Measurements from ENCODE around the gene NEK11. TPM values are rescaled to one million over a fixed set of nuclear protein-coding genes. Genes with fewer than 3 reads are reported as not detected.

The NEK11 gene
- polyA plus RNA-seq, 3 donors, result 0.31 to 0.56 (median 0.43) TPM

- Histone ChIP-seq H3K79me2 (ENCODE audit: insufficient read depth, low read length) (no peaks in the 10 kb centered on the region), H3K9ac (ENCODE audit: insufficient read depth, low read length, poor library complexity, severe bottlenecking) (no peak overlapping the region), H3K36me3 (replicated peaks in 1 of 2; ENCODE audit: control insufficient read depth in 1 of 2, insufficient read depth in 2 of 2, low read length in 2 of 2) (peaks cover 32 to 69% of the 10 kb centered on the region in 2 donors), H4K20me1 (ENCODE audit: insufficient read depth, low read length) (no peaks in the 10 kb centered on the region), H3K4me3 (replicated peaks in 1 of 3; ENCODE audit: low read depth in 2 of 3, low read length in 3 of 3) (no peak overlapping the region), H3K27ac (ENCODE audit: low read depth in 1 of 2, low read length in 2 of 2) (no peak overlapping the region), H3K27me3 (ENCODE audit: control insufficient read depth in 2 of 2, insufficient read depth in 2 of 2, low read length in 2 of 2) (no peaks in the 10 kb centered on the region), H3K4me1 (ENCODE audit: control insufficient read depth in 1 of 2, insufficient read depth in 2 of 2, low read length in 2 of 2) (no peaks in the 10 kb centered on the region), H3K4me2 (replicated peaks; ENCODE audit: extremely low read depth, low read length, poor library complexity, severe bottlenecking) (no peak overlapping the region), H3K9me3 (replicated peaks in 1 of 2; ENCODE audit: control insufficient read depth in 1 of 2, insufficient read depth in 1 of 2, low read length in 2 of 2) (no peaks in the 10 kb centered on the region), H2AFZ (ENCODE audit: insufficient read depth, low read depth, low read length, poor library complexity, severe bottlenecking) (no peak overlapping the region)
- Mint-ChIP-seq H3K36me3 (peaks cover 54 to 68% of the 10 kb centered on the region in 2 donors), H3K4me3 (no peak overlapping the region), H3K27me3 (ENCODE audit: low read depth in 3 of 3) (no peaks in the 10 kb centered on the region), H3K9me3 (no peaks in the 10 kb centered on the region), H3K27ac (no peak overlapping the region), H3K4me1 (peaks cover 6% of the 10 kb centered on the region)
- intact Hi-C loops (cut with micrococcal nuclease), result loop anchor here in 1 of 2 donors (10.0 kb wide), 1 partner anchor 115 kb away; the partner anchor contains the start of gene ATP2C1
- DNase-seq, result no peak
- TF ChIP-seq CTCF (IDR thresholded peaks at IDR 0.05), result no peak
- WGBS (ENCODE audit: insufficient coverage), result no CpG with 5 or more reads among the region's 1 CpG
Measured at GRCh38 chr3:131009698-131010097, 17.0 kb upstream of the NEK11 start.

- Histone ChIP-seq H3K9me3 (replicated peaks in 1 of 2; ENCODE audit: control insufficient read depth in 1 of 2, insufficient read depth in 1 of 2, low read length in 2 of 2) (no peaks in the 10 kb centered on the region), H3K9ac (ENCODE audit: insufficient read depth, low read length, poor library complexity, severe bottlenecking) (no peak overlapping the region), H3K4me3 (replicated peaks in 1 of 3; ENCODE audit: low read depth in 2 of 3, low read length in 3 of 3) (no peak overlapping the region), H3K79me2 (ENCODE audit: insufficient read depth, low read length) (peaks cover 10% of the 10 kb centered on the region), H3K4me1 (ENCODE audit: control insufficient read depth in 1 of 2, insufficient read depth in 2 of 2, low read length in 2 of 2) (peaks cover 9 to 24% of the 10 kb centered on the region in 2 donors), H2AFZ (ENCODE audit: insufficient read depth, low read depth, low read length, poor library complexity, severe bottlenecking) (no peak overlapping the region), H3K36me3 (replicated peaks in 1 of 2; ENCODE audit: control insufficient read depth in 1 of 2, insufficient read depth in 2 of 2, low read length in 2 of 2) (peaks cover 50 to 67% of the 10 kb centered on the region in 2 donors), H3K27me3 (ENCODE audit: control insufficient read depth in 2 of 2, insufficient read depth in 2 of 2, low read length in 2 of 2) (no peaks in the 10 kb centered on the region), H3K4me2 (replicated peaks; ENCODE audit: extremely low read depth, low read length, poor library complexity, severe bottlenecking) (no peak overlapping the region), H4K20me1 (ENCODE audit: insufficient read depth, low read length) (no peaks in the 10 kb centered on the region), H3K27ac (ENCODE audit: low read depth in 1 of 2, low read length in 2 of 2) (no peak overlapping the region)
- Mint-ChIP-seq H3K27me3 (ENCODE audit: low read depth in 3 of 3) (no peaks in the 10 kb centered on the region), H3K9me3 (no peaks in the 10 kb centered on the region), H3K36me3 (peaks cover 44 to 49% of the 10 kb centered on the region in 2 donors), H3K4me3 (no peak overlapping the region), H3K27ac (no peak overlapping the region), H3K4me1 (peaks cover 30% of the 10 kb centered on the region)
- TF ChIP-seq CTCF (IDR thresholded peaks at IDR 0.05), result no peak
- WGBS (ENCODE audit: insufficient coverage), result 100% methylated on average over 1 of the region's 3 CpGs
- no peak for DNase-seq
- intact Hi-C loops (cut with micrococcal nuclease), result loop anchor here in 1 of 2 donors (10.0 kb wide), 1 partner anchor 124 kb away; the partner anchor contains the start of gene ATP2C1
Measured at GRCh38 chr3:131018970-131019369, 7.7 kb upstream of the NEK11 start.
